GM12878 (cell line): ENCODE data around the gene NAA30. TPM values are rescaled to one million over a fixed set of nuclear protein-coding genes. Genes with fewer than 3 reads are reported as not detected.

Experiments used
- ATF7 ChIP-seq: fragments of 450-650 bp; IDR thresholded peaks from 2 replicates; pipeline ENCODE4 v1.6.1; 2016; ENCODE audit warnings: low read depth, mild to moderate bottlenecking
- DPF2 ChIP-seq: fragments of 450-650 bp; IDR thresholded peaks from 2 replicates; pipeline ENCODE4 v1.6.1; 2017; ENCODE audit warnings: mild to moderate bottlenecking
- EED ChIP-seq: sonication (generic); IDR thresholded peaks from 2 replicates; pipeline ENCODE4 v1.6.1; 2016; ENCODE audit warnings: antibody characterized with exemption, low read depth
- HCFC1 ChIP-seq: fragments of 150-350 bp; IDR thresholded peaks from 2 replicates; pipeline ENCODE4 v1.6.1; 2014; ENCODE audit warnings: low read length
- IRF4 ChIP-seq: IDR thresholded peaks from 2 replicates; pipeline ENCODE4 v1.6.1; 2011; ENCODE audit warnings: low read depth, low read length
- KDM1A ChIP-seq: fragments of 200-600 bp; sonication (generic); IDR thresholded peaks from 2 replicates; pipeline ENCODE4 v1.6.1; 2016; ENCODE audit warnings: borderline replicate concordance
- LARP7 ChIP-seq: fragments of 450-650 bp; IDR thresholded peaks from 2 replicates; pipeline ENCODE4 v1.6.1; 2017; ENCODE audit warnings: mild to moderate bottlenecking
- MEF2B ChIP-seq: fragments of 450-650 bp; IDR thresholded peaks from 2 replicates; pipeline ENCODE4 v1.6.1; 2018; ENCODE audit warnings: mild to moderate bottlenecking, moderate library complexity; ENCODE audit not compliant: partially characterized antibody, poor library complexity, severe bottlenecking
- MTA2 ChIP-seq: fragments of 450-650 bp; IDR thresholded peaks from 2 replicates; pipeline ENCODE4 v1.6.1; 2016; ENCODE audit warnings: low read depth, mild to moderate bottlenecking, moderate library complexity
- NKRF ChIP-seq: fragments of 450-650 bp; conservative IDR thresholded peaks from 2 replicates; pipeline ENCODE4 v1.6.1; 2017; ENCODE audit warnings: mild to moderate bottlenecking, moderate library complexity
- PAX5 ChIP-seq: IDR thresholded peaks from 2 replicates; pipeline ENCODE4 v1.6.1; 2011; ENCODE audit warnings: low read depth, low read length, borderline replicate concordance
- RBBP5 ChIP-seq: fragments of 200-600 bp; sonication (generic); conservative IDR thresholded peaks from 2 replicates; pipeline ENCODE4 v1.6.1; 2016
- SIX5 ChIP-seq: IDR thresholded peaks from 2 replicates; pipeline ENCODE4 v1.6.1; 2011; ENCODE audit warnings: mild to moderate bottlenecking, low read depth, low read length, moderate library complexity; ENCODE audit not compliant: severe bottlenecking
- SMAD1 ChIP-seq: fragments of 450-650 bp; IDR thresholded peaks from 2 replicates; pipeline ENCODE4 v1.6.1; 2018; ENCODE audit warnings: mild to moderate bottlenecking, low read depth; ENCODE audit not compliant: partially characterized antibody
- SMARCA5 ChIP-seq: fragments of 450-650 bp; IDR thresholded peaks from 2 replicates; pipeline ENCODE4 v1.6.1; 2017; ENCODE audit warnings: mild to moderate bottlenecking
- TBL1XR1 ChIP-seq: IDR thresholded peaks from 2 replicates; pipeline ENCODE4 v1.6.1; 2012; ENCODE audit warnings: low read depth, low read length, improper control_type of control experiment
- TCF12 ChIP-seq: IDR thresholded peaks from 2 replicates; pipeline ENCODE4 v1.6.1; 2011; ENCODE audit warnings: low read depth, mild to moderate bottlenecking, low read length
- ZBTB11 ChIP-seq: fragments of 450-650 bp; formaldehyde crosslinking; IDR thresholded peaks from 2 replicates; pipeline ENCODE4 v1.5.0; 2022; ENCODE audit warnings: mild to moderate bottlenecking, missing genetic modification characterization
- ZZZ3 ChIP-seq: IDR thresholded peaks from 2 replicates; pipeline ENCODE4 v1.6.1; 2011; ENCODE audit warnings: low read depth; ENCODE audit not compliant: control insufficient read depth, insufficient read length
- polyA plus RNA-seq, 11 experiments: library from polyadenylated mRNA; depleted of rRNA in 4 of 11; unstranded in 6 of 11; stranded (reverse) in 5 of 11; fragments of >200 nt; fragmentation: Nextera tagmentation in 4 of 11; fragmentation: Illumina TruSeq in 1 of 11; extraction: Ambion mirVana in 4 of 11; extraction: Trizol in 1 of 11; gene quantifications; 1 replicate in 1 of 11; 2 replicates in 10 of 11; pipeline versions ENCODE4 v1.2.1 to v1.2.3, GENCODE V29; 2011 to 2016; ENCODE audit warnings: inconsistent platforms in 2 of 11, missing spikeins in 2 of 11, low read depth in 1 of 11
- total RNA-seq, 4 experiments: library from RNA; depleted of rRNA in 3 of 4; stranded (reverse); fragments of >200 nt in 3 of 4; fragmentation: Illumina TruSeq in 1 of 4; extraction: Trizol in 1 of 4; gene quantifications; 2 replicates each; pipeline versions ENCODE4 v1.2.1 to v1.2.3, GENCODE V29; 2013 to 2021
- TF ChIP-seq, protein P1 (sequence below): IDR thresholded peaks from 2 replicates; pipeline ENCODE4 v1.6.1; 2011; ENCODE audit warnings: mild to moderate bottlenecking, low read depth, low read length, moderate library complexity; ENCODE audit not compliant: insufficient replicate concordance
- TF ChIP-seq, protein P2 (sequence below): fragments of 450-650 bp; IDR thresholded peaks from 2 replicates; pipeline ENCODE4 v1.6.1; 2016; ENCODE audit warnings: mild to moderate bottlenecking
- TF ChIP-seq, protein P3 (sequence below): fragments of 450-650 bp; IDR thresholded peaks from 2 replicates; pipeline ENCODE4 v1.6.1; 2014; ENCODE audit warnings: mild to moderate bottlenecking
- TF ChIP-seq, protein P4 (sequence below): IDR thresholded peaks from 2 replicates; pipeline ENCODE4 v1.6.1; 2012; ENCODE audit warnings: low read depth, low read length, improper control_type of control experiment

NAA30 gene
- total and polyA plus RNA-seq, 10 of the 15 experiments (the other 5 are each of a cell fraction or from before 2014, with no cell fraction given) = 4.5 to 15.6 (median 10.5) TPM

DNA sequence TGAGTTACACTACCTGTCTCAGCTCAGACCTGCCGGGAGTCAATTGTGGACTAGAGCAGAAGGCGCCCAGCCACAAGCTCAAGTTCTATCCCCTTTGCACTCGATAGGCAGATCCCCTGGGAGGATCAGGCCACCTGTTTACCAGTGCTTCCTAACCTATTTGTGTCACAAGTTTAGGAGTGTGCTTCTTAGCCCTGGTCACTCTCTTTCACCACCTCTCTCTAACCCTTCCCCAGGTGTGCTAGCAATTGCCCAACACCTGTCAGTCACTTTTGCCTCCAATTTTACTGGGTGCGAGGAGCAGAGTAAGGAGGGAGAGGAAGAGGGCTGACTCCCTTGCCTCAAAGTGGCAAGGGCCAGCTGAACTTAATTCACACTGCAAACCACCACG, 745 bp upstream of the NAA30 start (continued):
- TF ChIP-seq NKRF (no peak), MEF2B (no peak), TCF12 (peak; percentile 48; the same call in 1 of the 2 replicates), SIX5 (no peak), SMAD1 (no peak), EED (no peak), HCFC1 (no peak), TBL1XR1 (no peak), ZBTB11 (CRISPR knock-in tag) (no peak), RBBP5 (no peak), ATF7 (no peak), MTA2 (no peak), ZZZ3 (no peak), IRF4 (no peak), PAX5 (no peak), LARP7 (0 out of 2 replicates have a peak, but pooled peaks have one; percentile 22), KDM1A (no peak), DPF2 (no peak), SMARCA5 (no peak)
- TF ChIP-seq, protein P1, sequence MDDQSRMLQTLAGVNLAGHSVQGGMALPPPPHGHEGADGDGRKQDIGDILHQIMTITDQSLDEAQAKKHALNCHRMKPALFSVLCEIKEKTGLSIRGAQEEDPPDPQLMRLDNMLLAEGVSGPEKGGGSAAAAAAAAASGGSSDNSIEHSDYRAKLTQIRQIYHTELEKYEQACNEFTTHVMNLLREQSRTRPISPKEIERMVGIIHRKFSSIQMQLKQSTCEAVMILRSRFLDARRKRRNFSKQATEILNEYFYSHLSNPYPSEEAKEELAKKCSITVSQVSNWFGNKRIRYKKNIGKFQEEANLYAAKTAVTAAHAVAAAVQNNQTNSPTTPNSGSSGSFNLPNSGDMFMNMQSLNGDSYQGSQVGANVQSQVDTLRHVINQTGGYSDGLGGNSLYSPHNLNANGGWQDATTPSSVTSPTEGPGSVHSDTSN = peak; percentile 73
- TF ChIP-seq, protein P2, sequence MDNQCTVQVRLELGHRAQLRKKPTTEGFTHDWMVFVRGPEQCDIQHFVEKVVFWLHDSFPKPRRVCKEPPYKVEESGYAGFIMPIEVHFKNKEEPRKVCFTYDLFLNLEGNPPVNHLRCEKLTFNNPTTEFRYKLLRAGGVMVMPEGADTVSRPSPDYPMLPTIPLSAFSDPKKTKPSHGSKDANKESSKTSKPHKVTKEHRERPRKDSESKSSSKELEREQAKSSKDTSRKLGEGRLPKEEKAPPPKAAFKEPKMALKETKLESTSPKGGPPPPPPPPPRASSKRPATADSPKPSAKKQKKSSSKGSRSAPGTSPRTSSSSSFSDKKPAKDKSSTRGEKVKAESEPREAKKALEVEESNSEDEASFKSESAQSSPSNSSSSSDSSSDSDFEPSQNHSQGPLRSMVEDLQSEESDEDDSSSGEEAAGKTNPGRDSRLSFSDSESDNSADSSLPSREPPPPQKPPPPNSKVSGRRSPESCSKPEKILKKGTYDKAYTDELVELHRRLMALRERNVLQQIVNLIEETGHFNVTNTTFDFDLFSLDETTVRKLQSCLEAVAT = 0 out of 2 replicates have a peak, but pooled peaks have one; percentile 34
- TF ChIP-seq, protein P3, sequence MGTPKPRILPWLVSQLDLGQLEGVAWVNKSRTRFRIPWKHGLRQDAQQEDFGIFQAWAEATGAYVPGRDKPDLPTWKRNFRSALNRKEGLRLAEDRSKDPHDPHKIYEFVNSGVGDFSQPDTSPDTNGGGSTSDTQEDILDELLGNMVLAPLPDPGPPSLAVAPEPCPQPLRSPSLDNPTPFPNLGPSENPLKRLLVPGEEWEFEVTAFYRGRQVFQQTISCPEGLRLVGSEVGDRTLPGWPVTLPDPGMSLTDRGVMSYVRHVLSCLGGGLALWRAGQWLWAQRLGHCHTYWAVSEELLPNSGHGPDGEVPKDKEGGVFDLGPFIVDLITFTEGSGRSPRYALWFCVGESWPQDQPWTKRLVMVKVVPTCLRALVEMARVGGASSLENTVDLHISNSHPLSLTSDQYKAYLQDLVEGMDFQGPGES = no peak
- TF ChIP-seq, protein P4, sequence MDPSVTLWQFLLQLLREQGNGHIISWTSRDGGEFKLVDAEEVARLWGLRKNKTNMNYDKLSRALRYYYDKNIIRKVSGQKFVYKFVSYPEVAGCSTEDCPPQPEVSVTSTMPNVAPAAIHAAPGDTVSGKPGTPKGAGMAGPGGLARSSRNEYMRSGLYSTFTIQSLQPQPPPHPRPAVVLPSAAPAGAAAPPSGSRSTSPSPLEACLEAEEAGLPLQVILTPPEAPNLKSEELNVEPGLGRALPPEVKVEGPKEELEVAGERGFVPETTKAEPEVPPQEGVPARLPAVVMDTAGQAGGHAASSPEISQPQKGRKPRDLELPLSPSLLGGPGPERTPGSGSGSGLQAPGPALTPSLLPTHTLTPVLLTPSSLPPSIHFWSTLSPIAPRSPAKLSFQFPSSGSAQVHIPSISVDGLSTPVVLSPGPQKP = no peak
